Activated B cell treated with CpG ODN at 0.5 μM for 24 hours (primary cell): Measurements from ENCODE around the gene SCFD2. TPM values are rescaled to one million over a fixed set of nuclear protein-coding genes. Genes with fewer than 3 reads are reported as not detected.

Source experiments
- ATAC-seq: fragments of 200-7000 bp; cut with Tn5 transposase; one replicate; pipeline ENCODE4 v1.10.0; 2021; ENCODE audit warnings: low read depth, mild to moderate bottlenecking, moderate library complexity
- CTCF ChIA-PET: fragments of 350-600 bp; sonication (Branson Sonifier 250); formaldehyde crosslinking; loops from one replicate; lab custom pipeline; 2021; ENCODE audit warnings: antibody characterized with exemption; lab: Charles Lee
- POLR2A ChIA-PET: fragments of 350-600 bp; sonication (Branson Sonifier 250); formaldehyde crosslinking; loops from one replicate; lab custom pipeline; 2021; ENCODE audit warnings: antibody characterized with exemption; lab: Charles Lee
- DNase-seq: peaks from one replicate; pipeline ENCODE4 v3.0.0; 2022
- H3K27ac Mint-ChIP-seq: one replicate; pipeline ENCODE4 v1.8.0; 2020; ENCODE audit warnings: mixed read lengths
- H3K27me3 Mint-ChIP-seq: one replicate; pipeline ENCODE4 v1.8.0; 2021; ENCODE audit warnings: mixed read lengths
- H3K36me3 Mint-ChIP-seq: one replicate; pipeline ENCODE4 v1.8.0; 2021; ENCODE audit warnings: low read depth, mixed read lengths
- H3K4me1 Mint-ChIP-seq: one replicate; pipeline ENCODE4 v1.8.0; 2021; ENCODE audit warnings: mixed read lengths
- H3K4me3 Mint-ChIP-seq: one replicate; pipeline ENCODE4 v1.8.0; 2020; ENCODE audit warnings: mild to moderate bottlenecking, mixed read lengths
- H3K9me3 Mint-ChIP-seq: one replicate; pipeline ENCODE4 v1.8.0; 2020; ENCODE audit warnings: mixed read lengths
- intact Hi-C: fragments of 100-400 bp; cut with micrococcal nuclease; formaldehyde crosslinking; loops from one replicate; pipeline ENCODE4 v1.15.1; 2024
- total RNA-seq: library from RNA; stranded (reverse); gene quantifications from 2 replicates; pipeline ENCODE4 v1.2.3, GENCODE V29; 2022
- TF ChIP-seq, protein P1 (sequence below): fragments of 200-600 bp; IDR thresholded peaks from one replicate; pipeline ENCODE4 v1.8.0; 2022; ENCODE audit warnings: antibody characterized with exemption, mild to moderate bottlenecking

The SCFD2 gene
- total RNA-seq, 1 donor from 2014 or later = 46.6 TPM

DNA sequence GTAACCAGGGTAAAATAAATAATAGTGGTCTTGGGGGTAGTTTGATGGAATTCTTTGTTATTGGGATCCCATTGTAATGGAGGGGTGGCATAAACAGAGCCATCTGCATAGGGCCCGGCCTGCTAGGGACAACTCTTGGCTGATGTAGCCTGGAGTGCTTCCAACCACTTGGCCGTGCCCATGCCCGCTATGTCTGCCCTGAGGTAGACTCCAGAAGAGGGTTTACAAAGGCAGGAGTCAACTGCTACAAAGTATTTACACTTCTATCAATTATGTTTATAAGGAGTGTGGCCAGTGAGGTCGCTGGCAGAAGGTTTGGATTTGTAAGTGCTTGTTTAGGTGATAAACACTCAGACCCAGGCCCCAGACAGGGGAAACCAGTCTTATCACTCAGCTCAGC is 495.6 kb downstream of the SCFD2 start:
- DNase-seq (no peak), ATAC-seq (no peak)
- no peak overlapping the region for H3K27ac Mint-ChIP-seq
- POLR2A ChIA-PET = no interaction called here
- no peaks in the 10 kb centered on the region for H3K27me3 Mint-ChIP-seq
- H3K4me3 Mint-ChIP-seq = no peak overlapping the region
- no peaks in the 10 kb centered on the region for H3K9me3 Mint-ChIP-seq
- TF ChIP-seq, protein P1, sequence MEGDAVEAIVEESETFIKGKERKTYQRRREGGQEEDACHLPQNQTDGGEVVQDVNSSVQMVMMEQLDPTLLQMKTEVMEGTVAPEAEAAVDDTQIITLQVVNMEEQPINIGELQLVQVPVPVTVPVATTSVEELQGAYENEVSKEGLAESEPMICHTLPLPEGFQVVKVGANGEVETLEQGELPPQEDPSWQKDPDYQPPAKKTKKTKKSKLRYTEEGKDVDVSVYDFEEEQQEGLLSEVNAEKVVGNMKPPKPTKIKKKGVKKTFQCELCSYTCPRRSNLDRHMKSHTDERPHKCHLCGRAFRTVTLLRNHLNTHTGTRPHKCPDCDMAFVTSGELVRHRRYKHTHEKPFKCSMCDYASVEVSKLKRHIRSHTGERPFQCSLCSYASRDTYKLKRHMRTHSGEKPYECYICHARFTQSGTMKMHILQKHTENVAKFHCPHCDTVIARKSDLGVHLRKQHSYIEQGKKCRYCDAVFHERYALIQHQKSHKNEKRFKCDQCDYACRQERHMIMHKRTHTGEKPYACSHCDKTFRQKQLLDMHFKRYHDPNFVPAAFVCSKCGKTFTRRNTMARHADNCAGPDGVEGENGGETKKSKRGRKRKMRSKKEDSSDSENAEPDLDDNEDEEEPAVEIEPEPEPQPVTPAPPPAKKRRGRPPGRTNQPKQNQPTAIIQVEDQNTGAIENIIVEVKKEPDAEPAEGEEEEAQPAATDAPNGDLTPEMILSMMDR = no peak
- CTCF ChIA-PET = no interaction called here
- H3K4me1 Mint-ChIP-seq = no peaks in the 10 kb centered on the region
- H3K36me3 Mint-ChIP-seq = peaks cover 28% of the 10 kb centered on the region
- intact Hi-C loops = no loop called here

DNA sequence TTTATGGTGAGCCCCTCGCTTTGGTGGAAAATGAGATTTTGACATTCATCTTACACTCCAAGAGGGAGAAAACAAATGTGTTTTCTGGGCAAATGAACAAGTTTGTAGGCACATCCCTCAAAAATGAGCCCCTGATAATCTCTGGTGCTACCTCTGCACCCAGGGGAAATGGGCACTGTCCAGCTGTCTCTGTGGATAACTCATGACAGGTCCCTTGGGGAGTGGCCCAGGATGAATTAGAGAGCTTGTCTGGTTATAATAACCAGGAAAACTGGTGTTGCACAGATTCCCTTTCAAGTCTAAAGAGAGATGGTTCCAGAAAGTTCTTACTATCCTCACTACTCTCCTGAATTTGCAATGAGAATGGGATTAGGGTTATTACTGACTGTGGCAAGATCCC is 496.2 kb downstream of the SCFD2 start:
- no peak overlapping the region for H3K4me3 Mint-ChIP-seq
- ChIA-PET POLR2A (no interaction called here), CTCF (no interaction called here)
- ATAC-seq = no peak
- H3K36me3 Mint-ChIP-seq = peaks cover 28% of the 10 kb centered on the region
- no peaks in the 10 kb centered on the region for H3K4me1 Mint-ChIP-seq
- TF ChIP-seq, protein P1 = no peak
- intact Hi-C loops = loop anchor here (10.0 kb wide), 2 partner anchors 495 to 1195 kb away; partner anchors contain the start of genes CHIC2 and SCFD2
- DNase-seq = no peak
- H3K27ac Mint-ChIP-seq = no peak overlapping the region
- H3K27me3 Mint-ChIP-seq = no peaks in the 10 kb centered on the region
- H3K9me3 Mint-ChIP-seq = no peaks in the 10 kb centered on the region

- H3K36me3 Mint-ChIP-seq = peaks cover 24% of the 10 kb centered on the region
- no peak overlapping the region for H3K27ac Mint-ChIP-seq
- H3K27me3 Mint-ChIP-seq = no peaks in the 10 kb centered on the region
- no peak overlapping the region for H3K4me3 Mint-ChIP-seq
- no peaks in the 10 kb centered on the region for H3K9me3 Mint-ChIP-seq
- ChIA-PET POLR2A (no interaction called here), CTCF (no interaction called here)
- no peak for ATAC-seq
- no peaks in the 10 kb centered on the region for H3K4me1 Mint-ChIP-seq
- DNase-seq = no peak
- TF ChIP-seq, protein P1 = no peak
- intact Hi-C loops = loop anchor here (10.0 kb wide), 2 partner anchors 496 to 1196 kb away; partner anchors contain the start of genes CHIC2 and SCFD2
Measured at GRCh38 chr4:52869196-52869595, 496.7 kb downstream of the SCFD2 start.

- Mint-ChIP-seq H3K4me1 (no peaks in the 10 kb centered on the region), H3K4me3 (no peak overlapping the region), H3K27me3 (peaks cover 6% of the 10 kb centered on the region), H3K27ac (no peak overlapping the region), H3K36me3 (peaks cover 15% of the 10 kb centered on the region), H3K9me3 (no peaks in the 10 kb centered on the region)
- POLR2A ChIA-PET = no interaction called here
- CTCF ChIA-PET = no interaction called here
- ATAC-seq (no peak), DNase-seq (no peak)
- TF ChIP-seq, protein P1 = no peak
- intact Hi-C loops = loop anchor here (10.0 kb wide), 2 partner anchors 497 to 1197 kb away; partner anchors contain the start of genes CHIC2 and SCFD2
Measured at GRCh38 chr4:52868133-52868532, 497.7 kb downstream of the SCFD2 start.

DNA sequence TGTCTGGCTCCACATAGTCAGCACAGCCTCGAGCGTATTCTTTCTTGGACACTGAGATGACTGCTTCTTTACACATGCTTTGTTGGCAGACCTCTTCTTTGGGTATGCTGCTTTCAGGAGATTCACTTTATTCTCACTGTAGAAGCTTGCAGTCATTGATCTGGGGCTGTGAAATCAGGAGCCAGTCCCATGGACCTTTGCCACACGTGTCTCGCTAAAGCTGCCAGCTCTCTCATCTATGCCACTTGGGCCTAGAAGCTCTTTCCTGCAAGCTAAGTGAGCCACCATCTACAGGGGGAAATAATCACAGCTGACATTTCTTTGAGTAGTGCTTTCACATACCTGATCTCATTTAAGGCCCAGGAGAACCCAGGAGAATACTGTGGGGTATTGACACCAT is 498.7 kb downstream of the SCFD2 start:
- peaks cover 9% of the 10 kb centered on the region for H3K27me3 Mint-ChIP-seq
- intact Hi-C loops = loop anchor here (10.0 kb wide), 2 partner anchors 498 to 1198 kb away; partner anchors contain the start of genes CHIC2 and SCFD2
- peaks cover 8% of the 10 kb centered on the region for H3K36me3 Mint-ChIP-seq
- peaks cover 5% of the 10 kb centered on the region for H3K4me1 Mint-ChIP-seq
- no peak for ATAC-seq
- CTCF ChIA-PET = no interaction called here
- POLR2A ChIA-PET = no interaction called here
- DNase-seq = no peak
- no peak overlapping the region for H3K4me3 Mint-ChIP-seq
- no peak overlapping the region for H3K27ac Mint-ChIP-seq
- no peaks in the 10 kb centered on the region for H3K9me3 Mint-ChIP-seq
- TF ChIP-seq, protein P1 = no peak
